ENCODE data around the gene ARMC7. TPM values are rescaled to one million over a fixed set of nuclear protein-coding genes. Genes with fewer than 3 reads are reported as not detected.

The ARMC7 gene
- total and polyA plus RNA-seq, 2 of the 13 experiments (the other 11 are each of a cell fraction or from before 2014, with no cell fraction given): 3.9 to 4.2 TPM

DNA sequence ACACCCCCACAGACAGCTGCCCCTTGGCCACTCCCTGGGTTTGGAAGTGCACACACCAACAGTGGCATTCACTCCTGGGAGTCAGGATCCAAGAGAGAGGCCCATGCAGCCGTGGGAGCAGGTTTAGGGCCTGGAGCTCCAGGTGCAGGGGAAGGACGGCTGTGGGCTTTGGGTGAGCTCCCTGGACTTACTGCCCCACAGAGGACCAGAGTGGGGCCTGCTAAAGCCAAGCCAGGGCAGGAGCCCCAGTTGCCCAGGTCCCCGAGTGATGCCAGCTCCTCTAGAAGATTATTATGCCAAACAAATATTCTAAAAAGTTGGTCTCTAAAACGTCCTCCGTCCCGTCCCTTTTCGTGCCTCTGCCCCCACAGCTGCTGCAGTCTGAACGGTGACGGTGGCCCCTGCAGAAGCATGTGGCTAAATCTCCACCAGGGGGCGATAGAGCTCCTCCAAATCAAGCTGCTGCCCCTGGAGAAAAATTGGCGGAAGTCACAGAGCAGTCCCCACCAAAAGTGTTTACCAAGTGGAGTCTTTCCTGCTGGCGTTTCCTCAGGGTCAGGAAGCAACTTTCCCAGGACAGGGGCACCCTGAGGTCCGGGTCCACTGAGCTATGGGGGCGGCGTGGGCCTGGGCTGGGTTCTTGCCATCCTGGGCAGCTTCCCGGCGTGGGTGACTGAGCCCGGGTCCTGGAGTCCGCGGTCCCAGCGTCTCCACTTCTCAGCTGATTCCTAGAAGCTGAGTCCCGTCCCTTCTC is 4.2 kb downstream of the ARMC7 start (continued):
- no peak for TF ChIP-seq ZNF567 (CRISPR knock-in tag; IDR thresholded peaks at IDR 0.05; ENCODE audit: borderline replicate concordance)
- TF ChIP-seq, protein P1, sequence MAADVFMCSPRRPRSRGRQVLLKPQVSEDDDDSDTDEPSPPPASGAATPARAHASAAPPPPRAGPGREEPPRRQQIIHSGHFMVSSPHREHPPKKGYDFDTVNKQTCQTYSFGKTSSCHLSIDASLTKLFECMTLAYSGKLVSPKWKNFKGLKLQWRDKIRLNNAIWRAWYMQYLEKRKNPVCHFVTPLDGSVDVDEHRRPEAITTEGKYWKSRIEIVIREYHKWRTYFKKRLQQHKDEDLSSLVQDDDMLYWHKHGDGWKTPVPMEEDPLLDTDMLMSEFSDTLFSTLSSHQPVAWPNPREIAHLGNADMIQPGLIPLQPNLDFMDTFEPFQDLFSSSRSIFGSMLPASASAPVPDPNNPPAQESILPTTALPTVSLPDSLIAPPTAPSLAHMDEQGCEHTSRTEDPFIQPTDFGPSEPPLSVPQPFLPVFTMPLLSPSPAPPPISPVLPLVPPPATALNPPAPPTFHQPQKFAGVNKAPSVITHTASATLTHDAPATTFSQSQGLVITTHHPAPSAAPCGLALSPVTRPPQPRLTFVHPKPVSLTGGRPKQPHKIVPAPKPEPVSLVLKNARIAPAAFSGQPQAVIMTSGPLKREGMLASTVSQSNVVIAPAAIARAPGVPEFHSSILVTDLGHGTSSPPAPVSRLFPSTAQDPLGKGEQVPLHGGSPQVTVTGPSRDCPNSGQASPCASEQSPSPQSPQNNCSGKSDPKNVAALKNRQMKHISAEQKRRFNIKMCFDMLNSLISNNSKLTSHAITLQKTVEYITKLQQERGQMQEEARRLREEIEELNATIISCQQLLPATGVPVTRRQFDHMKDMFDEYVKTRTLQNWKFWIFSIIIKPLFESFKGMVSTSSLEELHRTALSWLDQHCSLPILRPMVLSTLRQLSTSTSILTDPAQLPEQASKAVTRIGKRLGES (CRISPR knock-in tag; IDR thresholded peaks at IDR 0.05; ENCODE audit: borderline replicate concordance): no peak
- no peak for TF ChIP-seq ZNF44 (CRISPR knock-in tag; IDR thresholded peaks at IDR 0.05)
- TF ChIP-seq ELK4 (CRISPR knock-in tag; IDR thresholded peaks at IDR 0.05; ENCODE audit: borderline replicate concordance): no peak
- no peak for TF ChIP-seq ZNF577 (CRISPR knock-in tag; IDR thresholded peaks at IDR 0.05; ENCODE audit: borderline replicate concordance, low read depth)
- TF ChIP-seq HDAC6 (IDR thresholded peaks at IDR 0.05; ENCODE audit: low read depth, low read length): no peak
- TF ChIP-seq BCL3 (CRISPR knock-in tag; IDR thresholded peaks at IDR 0.05): no peak
- TF ChIP-seq ZC3H13 (CRISPR knock-in tag; IDR thresholded peaks at IDR 0.05): no peak
- TF ChIP-seq ZNF572 (CRISPR knock-in tag; IDR thresholded peaks at IDR 0.05): no peak
- TF ChIP-seq PHF20 (CRISPR knock-in tag; IDR thresholded peaks at IDR 0.05): no peak
- TF ChIP-seq, protein P2, sequence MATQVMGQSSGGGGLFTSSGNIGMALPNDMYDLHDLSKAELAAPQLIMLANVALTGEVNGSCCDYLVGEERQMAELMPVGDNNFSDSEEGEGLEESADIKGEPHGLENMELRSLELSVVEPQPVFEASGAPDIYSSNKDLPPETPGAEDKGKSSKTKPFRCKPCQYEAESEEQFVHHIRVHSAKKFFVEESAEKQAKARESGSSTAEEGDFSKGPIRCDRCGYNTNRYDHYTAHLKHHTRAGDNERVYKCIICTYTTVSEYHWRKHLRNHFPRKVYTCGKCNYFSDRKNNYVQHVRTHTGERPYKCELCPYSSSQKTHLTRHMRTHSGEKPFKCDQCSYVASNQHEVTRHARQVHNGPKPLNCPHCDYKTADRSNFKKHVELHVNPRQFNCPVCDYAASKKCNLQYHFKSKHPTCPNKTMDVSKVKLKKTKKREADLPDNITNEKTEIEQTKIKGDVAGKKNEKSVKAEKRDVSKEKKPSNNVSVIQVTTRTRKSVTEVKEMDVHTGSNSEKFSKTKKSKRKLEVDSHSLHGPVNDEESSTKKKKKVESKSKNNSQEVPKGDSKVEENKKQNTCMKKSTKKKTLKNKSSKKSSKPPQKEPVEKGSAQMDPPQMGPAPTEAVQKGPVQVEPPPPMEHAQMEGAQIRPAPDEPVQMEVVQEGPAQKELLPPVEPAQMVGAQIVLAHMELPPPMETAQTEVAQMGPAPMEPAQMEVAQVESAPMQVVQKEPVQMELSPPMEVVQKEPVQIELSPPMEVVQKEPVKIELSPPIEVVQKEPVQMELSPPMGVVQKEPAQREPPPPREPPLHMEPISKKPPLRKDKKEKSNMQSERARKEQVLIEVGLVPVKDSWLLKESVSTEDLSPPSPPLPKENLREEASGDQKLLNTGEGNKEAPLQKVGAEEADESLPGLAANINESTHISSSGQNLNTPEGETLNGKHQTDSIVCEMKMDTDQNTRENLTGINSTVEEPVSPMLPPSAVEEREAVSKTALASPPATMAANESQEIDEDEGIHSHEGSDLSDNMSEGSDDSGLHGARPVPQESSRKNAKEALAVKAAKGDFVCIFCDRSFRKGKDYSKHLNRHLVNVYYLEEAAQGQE (IDR thresholded peaks at IDR 0.05; ENCODE audit: borderline replicate concordance in 1 of 2, low read depth in 1 of 2, low read length in 2 of 2): no peak
- TF ChIP-seq KLF6 (CRISPR knock-in tag; IDR thresholded peaks at IDR 0.05): no peak
- TF ChIP-seq FOXA3 (CRISPR knock-in tag; IDR thresholded peaks at IDR 0.05): peak; percentile 34
- no peak for TF ChIP-seq STAT5B (CRISPR knock-in tag; IDR thresholded peaks at IDR 0.05)
- no peak for TF ChIP-seq ARID2 (CRISPR knock-in tag; IDR thresholded peaks at IDR 0.05; ENCODE audit: borderline replicate concordance)
- TF ChIP-seq, protein P3, sequence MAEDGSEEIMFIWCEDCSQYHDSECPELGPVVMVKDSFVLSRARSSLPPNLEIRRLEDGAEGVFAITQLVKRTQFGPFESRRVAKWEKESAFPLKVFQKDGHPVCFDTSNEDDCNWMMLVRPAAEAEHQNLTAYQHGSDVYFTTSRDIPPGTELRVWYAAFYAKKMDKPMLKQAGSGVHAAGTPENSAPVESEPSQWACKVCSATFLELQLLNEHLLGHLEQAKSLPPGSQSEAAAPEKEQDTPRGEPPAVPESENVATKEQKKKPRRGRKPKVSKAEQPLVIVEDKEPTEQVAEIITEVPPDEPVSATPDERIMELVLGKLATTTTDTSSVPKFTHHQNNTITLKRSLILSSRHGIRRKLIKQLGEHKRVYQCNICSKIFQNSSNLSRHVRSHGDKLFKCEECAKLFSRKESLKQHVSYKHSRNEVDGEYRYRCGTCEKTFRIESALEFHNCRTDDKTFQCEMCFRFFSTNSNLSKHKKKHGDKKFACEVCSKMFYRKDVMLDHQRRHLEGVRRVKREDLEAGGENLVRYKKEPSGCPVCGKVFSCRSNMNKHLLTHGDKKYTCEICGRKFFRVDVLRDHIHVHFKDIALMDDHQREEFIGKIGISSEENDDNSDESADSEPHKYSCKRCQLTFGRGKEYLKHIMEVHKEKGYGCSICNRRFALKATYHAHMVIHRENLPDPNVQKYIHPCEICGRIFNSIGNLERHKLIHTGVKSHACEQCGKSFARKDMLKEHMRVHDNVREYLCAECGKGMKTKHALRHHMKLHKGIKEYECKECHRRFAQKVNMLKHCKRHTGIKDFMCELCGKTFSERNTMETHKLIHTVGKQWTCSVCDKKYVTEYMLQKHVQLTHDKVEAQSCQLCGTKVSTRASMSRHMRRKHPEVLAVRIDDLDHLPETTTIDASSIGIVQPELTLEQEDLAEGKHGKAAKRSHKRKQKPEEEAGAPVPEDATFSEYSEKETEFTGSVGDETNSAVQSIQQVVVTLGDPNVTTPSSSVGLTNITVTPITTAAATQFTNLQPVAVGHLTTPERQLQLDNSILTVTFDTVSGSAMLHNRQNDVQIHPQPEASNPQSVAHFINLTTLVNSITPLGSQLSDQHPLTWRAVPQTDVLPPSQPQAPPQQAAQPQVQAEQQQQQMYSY (CRISPR knock-in tag; IDR thresholded peaks at IDR 0.05): no peak
